ENCODE data around the gene SH3RF3.

The SH3RF3 gene

GRCh38 chr2:109383505-109384307, 254.7 kb downstream of the SH3RF3 start:
- no peak for DNase-seq

DNA sequence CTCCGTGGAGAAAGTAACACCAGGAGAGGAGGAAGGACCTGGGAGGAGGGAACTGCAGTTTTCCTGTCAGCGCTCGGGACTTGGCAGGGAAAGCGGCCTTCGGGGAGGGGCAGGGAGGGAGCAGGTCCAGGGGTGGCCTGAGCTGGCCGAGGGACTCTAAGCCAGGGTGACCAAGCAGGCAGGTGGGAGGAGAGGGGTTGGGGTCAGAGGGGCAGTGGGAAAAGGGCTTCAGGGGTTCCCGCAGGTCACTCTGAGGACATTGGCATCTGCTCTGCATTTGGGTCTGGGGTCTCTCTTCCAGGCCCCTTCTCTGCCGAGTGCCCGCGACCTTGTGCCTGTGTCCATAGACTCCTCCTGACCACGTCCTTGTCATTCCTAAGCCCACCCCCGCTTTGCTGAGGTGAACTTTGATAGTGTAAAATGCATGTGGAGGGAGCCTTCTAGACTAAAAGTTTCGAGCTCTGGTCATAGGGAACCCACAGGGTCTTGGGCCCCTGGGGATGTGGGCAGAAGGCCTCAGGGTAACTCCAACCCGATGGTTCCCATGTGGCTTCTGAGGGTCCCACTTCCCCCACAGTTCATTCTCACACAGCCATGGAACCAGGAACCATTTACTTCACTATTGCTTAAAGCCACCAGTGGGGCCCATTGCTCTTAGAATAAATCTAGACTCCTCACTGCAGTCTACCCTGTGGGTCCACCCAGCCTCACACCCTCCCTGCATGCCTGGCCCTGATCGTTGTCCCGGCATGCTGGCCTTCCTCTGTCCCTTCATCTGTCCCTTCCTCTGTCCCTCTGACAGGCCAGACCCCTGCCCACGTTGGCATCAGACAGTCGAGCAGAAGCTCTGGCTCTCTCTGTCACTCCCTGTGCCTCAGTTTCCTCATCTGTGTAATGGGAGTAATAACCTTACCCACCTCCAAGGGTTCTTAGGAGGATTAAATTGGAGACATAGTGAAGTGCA, 255.6 kb downstream of the SH3RF3 start:
- DNase-seq = no peak

DNA sequence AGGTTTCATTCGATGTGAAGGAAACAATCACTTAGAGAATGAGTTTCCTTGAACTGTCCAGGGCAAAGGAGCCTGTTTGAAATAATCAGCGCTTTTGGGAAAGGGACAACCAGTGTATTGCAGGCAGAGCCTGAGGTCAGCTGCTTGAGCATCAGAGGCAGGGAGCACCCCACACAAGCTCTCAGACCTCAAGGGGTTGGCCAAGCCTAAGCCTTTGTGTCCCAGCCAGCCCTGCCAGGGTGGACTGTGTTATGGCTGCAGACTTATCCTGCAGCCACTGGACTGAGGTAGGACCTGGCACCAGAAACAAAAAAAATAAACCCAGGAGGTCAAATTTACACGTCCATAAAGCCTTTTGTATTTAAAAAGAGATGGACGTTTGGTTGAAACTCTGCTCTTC, 256.5 kb downstream of the SH3RF3 start:
- no peak for DNase-seq

GRCh38 chr2:109386004-109386695, 257.1 kb downstream of the SH3RF3 start:
- DNase-seq = peak; percentile 54

DNA sequence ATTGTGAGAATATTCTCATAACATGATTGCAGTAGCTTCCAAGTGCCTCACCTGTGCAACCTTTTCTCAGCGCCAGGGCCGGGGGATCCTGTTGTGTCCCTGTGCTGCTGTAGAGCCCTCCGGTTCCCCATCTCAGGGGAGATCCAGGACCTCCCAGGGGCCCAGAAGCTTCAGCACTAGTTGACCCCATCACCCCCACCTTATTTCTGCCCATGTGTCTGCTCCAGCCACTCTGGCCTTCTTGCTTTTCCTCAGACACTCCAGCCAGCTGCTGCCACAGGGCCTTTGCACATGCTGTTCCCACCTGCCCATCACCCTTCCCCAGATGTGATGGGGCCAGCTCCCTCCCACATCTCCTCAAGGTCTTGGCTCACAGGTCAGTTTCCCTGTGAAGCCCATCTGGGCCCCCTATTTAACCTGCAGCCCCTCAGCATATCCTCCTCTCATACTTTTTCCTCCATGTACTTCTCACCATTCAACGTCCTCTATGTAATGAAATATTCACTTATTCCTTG, 258.3 kb downstream of the SH3RF3 start:
- DNase-seq = no peak

DNA sequence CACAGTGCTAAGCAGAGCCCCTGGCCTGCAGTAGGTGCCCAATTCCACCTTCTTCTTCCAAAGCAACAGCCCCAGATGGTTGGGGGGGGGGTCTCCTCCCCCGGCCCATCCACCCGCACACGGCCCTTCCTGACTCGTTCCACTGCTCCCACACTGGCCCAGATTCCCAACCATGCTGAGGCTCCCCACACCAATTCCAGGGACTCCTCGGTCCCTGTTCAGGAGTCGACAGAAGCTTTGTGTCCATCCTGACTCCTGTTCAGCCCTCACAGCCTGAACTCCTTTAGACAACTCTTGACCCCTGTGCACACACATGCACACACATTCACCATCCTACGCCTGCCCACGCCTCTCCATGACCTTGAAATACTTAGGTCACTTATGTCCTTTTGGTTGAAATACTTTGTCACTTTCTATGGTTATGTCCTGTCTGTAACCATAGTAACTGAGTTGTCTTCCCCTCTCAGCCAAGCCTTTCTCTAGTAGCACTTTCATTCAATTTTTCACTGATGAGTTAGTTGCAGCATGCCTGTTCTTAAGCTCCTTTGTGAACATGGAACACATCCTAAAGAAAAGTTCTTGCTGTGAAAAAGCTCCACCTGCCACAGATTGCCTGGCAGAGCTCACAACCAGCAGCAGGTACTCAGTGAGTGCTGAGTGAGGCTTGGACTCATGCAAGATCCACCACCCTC, 258.9 kb downstream of the SH3RF3 start:
- no peak for DNase-seq

GRCh38 chr2:109391243-109391642, 262.2 kb downstream of the SH3RF3 start:
- DNase-seq = no peak

DNA sequence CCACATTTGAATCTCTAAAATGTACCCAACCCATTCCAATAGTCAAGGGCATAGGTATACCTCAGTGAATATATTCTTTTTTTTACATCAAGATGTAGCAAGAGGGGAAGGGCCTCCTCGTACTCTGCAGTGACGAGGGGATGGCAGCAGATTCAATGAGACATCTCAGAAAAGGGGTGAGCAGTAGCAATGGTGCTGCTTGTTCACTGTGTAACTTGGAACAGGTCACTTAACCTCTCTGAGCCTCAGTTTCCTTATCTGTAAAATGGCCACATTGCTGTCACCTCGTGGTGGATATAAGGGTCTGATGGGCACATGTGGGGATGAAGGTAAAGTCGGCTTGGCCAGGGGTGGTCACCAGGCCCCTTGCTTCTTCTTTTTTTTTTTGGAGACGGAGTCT, 263.1 kb downstream of the SH3RF3 start:
- no peak for DNase-seq

- no peak for DNase-seq
These were observed 264.0 kb downstream of the SH3RF3 start for GRCh38 chr2:109392816-109393661.

- no peak for DNase-seq
These were observed 264.6 kb downstream of the SH3RF3 start for GRCh38 chr2:109393662-109393972.

- DNase-seq = no peak
These were observed 266.6 kb downstream of the SH3RF3 start for GRCh38 chr2:109395494-109396201.

DNA sequence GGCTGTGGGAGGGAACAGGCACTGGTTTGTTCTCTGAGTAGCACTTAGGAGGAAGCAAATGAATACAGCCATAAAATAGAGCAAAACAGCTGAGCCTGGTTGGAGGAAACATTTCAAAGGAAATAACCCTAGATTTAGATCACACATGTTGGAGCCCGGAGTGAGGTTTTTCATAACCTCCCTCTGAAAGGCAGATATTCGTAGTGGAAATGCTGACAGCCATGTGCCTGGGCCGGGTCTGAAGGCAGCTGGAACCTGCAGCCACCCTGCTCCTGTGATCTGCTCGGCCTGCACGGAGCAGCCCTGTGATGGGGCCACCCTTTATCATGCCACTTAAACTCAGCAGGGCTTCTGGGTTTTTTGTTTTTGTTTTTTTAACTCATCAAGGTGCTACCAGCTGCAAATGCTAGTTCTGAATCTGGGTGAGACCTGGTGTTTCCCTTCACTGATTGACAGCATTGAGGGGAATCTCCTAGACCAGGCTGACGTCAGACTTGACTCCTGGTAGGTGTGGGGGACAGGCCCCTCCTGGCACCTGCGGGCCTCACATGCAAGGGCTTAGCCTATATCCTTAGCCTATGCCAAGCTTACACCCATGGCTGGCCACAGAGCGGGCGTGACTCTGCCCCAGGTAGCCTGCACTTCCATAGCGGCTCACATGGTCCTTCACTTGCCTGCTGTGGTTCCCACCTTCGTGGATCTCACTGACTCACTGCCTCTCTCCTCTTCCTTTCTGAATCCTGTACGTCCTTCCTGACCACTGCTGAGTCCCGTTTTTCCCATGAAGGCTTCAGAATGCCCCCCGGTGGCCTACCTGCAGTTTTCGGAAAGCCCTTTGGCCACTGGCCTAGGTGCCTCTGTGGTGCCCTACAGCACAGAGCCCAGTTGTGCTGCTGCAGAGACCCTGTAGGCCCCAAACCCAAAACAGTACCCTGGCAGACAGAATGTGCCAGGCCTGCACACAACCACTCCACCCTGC, 267.5 kb downstream of the SH3RF3 start:
- DNase-seq = no peak

GRCh38 chr2:109397893-109398292, 268.9 kb downstream of the SH3RF3 start:
- DNase-seq = no peak

DNA sequence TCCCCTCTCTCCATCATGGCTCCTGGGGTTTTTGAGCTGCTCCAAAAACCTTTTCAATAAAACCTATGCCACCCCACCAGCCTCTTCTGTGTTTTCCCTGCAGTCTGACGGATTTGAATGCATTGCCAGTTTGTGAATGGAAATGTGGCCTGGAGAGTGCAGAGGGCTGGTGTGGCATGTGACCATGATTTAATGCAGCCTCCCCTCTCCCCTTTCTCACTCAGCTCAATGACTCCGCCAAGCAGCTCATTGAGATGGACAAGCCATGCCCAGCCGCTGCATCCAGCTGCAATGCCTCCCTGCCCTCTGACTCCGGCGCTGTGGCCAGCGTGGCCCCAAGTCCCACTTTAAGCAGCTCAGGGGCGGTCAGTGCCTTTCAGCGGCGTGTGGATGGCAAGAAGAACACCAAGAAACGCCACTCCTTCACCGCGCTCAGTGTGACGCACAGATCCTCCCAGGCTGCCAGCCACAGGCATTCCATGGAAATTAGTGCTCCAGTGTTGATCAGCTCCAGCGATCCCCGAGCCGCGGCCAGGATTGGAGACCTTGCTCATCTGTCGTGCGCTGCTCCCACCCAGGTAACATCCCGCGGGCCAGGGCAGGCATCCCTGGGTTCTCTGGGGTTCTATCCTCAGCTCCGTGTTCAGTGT, 269.5 kb downstream of the SH3RF3 start:
- DNase-seq = no peak

DNA sequence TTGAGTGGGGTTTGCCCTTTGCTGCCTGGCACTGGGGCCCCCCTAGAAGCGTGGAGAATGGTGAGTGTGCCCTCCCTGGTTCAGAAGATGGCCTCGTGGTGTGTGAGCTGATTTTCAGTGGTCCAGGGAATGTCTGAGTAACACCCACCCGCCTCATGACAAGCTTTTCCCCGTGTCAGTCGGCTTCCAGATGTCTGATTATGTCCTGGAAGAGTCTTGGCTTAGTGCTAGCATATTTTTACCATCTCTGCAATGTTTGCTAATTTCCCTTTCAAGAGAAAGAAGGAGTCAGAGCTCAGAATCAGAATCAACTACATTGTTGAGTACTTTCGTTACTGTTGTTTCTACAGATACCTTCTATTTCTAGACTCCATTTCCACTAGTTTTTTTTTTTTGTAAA, 270.1 kb downstream of the SH3RF3 start:
- DNase-seq = no peak

- DNase-seq = no peak
These were observed 271.1 kb downstream of the SH3RF3 start for GRCh38 chr2:109400102-109400501.

- no peak for DNase-seq
These were observed 272.4 kb downstream of the SH3RF3 start for GRCh38 chr2:109401370-109401769.

GRCh38 chr2:109402180-109402579, 273.2 kb downstream of the SH3RF3 start:
- no peak for DNase-seq
